ENCODE results near the gene MGA.
A peak's percentile ranks its signal among the peaks of the same experiment; 100 is the strongest.

The MGA gene

DNA sequence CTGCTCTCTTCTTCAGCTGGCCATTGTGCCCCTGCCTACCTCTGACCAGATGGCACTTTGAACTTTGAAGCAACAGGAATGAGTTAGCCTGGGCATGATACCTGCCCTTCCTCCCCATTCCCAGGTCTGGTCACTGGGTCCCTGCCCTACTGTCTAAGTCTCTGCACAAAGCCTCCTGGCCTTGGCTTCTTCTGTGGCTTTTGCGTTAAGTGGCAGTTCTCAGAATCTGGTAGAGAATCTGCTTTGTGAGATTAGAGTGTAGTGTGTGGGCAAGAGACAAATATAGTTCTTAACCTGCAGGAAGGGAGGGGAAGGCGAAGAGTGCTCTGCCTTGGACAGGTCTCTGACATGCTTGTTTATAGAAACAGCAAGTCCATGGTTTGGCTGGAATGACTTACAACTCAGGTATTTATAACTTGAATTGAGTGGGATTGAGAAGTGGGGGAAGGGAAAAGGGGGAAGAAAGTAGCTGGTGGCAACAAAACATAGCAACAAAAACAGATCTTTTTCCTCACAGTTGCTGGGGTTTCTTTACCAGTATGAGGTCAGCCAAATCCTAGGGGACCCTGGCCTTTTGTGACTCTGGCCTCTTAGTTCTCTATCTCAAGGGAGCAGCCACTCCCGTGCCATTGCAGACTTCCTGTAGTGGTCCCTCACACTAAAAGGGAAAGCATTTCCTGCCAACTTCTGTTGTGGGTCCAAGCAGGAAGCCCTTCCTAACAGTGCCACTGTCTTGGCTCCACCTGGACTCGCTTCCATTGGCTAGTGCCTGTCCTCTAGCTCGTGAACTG, 130.7 kb downstream of the MGA start:
- no peaks in the 10 kb centered on the region for H3K9me3 Mint-ChIP-seq
- peaks cover 25% of the 10 kb centered on the region for H3K4me1 Mint-ChIP-seq
- ATAC-seq (ENCODE audit: low read depth) (no peak), DNase-seq (ENCODE audit: low spot score in 2 of 2) (no peak)
- H3K4me3 Mint-ChIP-seq = no peak overlapping the region
- H3K27ac Mint-ChIP-seq = no peak overlapping the region
- no peaks in the 10 kb centered on the region for H3K27me3 Mint-ChIP-seq
- H3K36me3 Mint-ChIP-seq = peaks cover 2% of the 10 kb centered on the region

DNA sequence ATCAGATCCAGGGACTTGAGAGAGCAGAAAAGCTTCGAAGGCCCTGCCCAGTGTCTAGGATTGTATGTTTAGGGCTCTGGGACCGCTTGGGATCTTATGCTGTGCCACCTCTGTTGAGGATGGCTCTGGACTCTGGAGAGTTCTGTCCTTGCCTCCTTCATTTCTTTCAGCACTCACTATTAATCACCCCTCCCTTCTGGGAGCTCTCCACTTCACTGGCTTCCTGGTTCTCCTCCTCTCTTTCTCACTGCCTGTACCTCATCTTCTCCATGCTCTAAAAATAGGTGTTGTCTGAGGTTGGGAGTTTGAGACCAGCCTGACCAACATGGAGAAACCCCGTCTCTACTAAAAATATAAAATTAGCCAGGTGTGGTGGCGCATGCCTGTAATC, 131.3 kb downstream of the MGA start:
- H3K27me3 Mint-ChIP-seq = no peaks in the 10 kb centered on the region
- no peak for ATAC-seq (ENCODE audit: low read depth)
- H3K36me3 Mint-ChIP-seq = peaks cover 2% of the 10 kb centered on the region
- H3K4me1 Mint-ChIP-seq = peaks cover 25% of the 10 kb centered on the region
- no peak for DNase-seq (ENCODE audit: low spot score in 2 of 2)
- no peak overlapping the region for H3K4me3 Mint-ChIP-seq
- H3K9me3 Mint-ChIP-seq = no peaks in the 10 kb centered on the region
- H3K27ac Mint-ChIP-seq = no peak overlapping the region

DNA sequence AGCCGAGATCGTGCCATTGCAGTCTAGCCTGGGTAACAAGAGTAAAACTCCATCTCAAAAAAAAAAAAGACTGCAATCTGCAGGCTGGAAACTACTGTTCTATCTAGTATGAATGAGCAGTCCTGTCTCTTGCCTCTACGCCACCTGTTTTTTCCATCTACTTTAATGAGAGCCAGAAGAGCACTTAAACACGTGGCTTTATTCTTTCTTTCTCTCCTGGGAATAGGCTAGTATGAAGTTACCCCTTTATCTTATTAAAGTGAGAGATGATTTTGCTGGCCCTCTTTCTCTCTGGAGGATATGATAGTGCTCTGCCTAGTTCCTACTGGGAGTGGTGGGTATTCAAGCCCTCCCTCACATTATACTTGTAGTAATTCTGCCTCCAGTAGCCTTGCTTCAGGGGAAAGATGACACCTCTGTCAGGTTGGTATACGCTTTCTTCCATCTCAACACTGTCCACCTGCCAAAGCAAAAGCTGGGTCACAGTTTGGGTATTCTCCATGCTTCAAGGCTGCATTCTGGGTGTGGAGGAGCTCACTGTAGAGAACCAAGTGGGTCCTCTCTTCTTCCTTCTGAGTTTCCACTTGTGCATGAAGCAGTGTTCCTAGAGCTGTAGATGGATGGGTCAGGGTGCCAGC, 131.9 kb downstream of the MGA start:
- Mint-ChIP-seq H3K36me3 (peaks cover 2% of the 10 kb centered on the region), H3K4me1 (peaks cover 27% of the 10 kb centered on the region), H3K27me3 (no peaks in the 10 kb centered on the region), H3K4me3 (no peak overlapping the region), H3K27ac (no peak overlapping the region), H3K9me3 (no peaks in the 10 kb centered on the region)
- no peak for ATAC-seq (ENCODE audit: low read depth)
- DNase-seq (ENCODE audit: low spot score in 2 of 2) = no peak

DNA sequence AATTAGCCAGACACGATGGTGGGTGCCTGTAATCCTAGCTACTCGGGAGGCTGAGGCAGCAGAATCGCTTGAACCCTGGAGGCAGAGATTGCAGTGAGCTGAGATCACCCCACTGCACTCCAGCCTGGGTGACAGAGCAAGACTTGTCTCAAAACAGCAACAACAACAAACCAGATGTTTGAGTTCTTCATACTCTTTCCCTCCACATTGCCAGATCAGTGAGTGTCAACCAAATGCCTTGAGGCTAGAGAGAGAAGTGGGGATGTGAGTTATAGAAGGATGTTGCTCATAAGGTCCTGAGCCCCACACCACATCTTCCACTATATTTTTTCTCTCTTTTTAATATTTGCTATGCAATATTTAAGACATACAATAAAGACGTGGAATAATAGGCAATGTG, 133.9 kb downstream of the MGA start:
- ATAC-seq (ENCODE audit: low read depth) = no peak
- Mint-ChIP-seq H3K9me3 (no peaks in the 10 kb centered on the region), H3K4me1 (peaks cover 21% of the 10 kb centered on the region), H3K4me3 (no peak overlapping the region), H3K36me3 (peaks cover 2% of the 10 kb centered on the region), H3K27ac (no peak overlapping the region), H3K27me3 (no peaks in the 10 kb centered on the region)
- DNase-seq (ENCODE audit: low spot score in 2 of 2) = no peak

DNA sequence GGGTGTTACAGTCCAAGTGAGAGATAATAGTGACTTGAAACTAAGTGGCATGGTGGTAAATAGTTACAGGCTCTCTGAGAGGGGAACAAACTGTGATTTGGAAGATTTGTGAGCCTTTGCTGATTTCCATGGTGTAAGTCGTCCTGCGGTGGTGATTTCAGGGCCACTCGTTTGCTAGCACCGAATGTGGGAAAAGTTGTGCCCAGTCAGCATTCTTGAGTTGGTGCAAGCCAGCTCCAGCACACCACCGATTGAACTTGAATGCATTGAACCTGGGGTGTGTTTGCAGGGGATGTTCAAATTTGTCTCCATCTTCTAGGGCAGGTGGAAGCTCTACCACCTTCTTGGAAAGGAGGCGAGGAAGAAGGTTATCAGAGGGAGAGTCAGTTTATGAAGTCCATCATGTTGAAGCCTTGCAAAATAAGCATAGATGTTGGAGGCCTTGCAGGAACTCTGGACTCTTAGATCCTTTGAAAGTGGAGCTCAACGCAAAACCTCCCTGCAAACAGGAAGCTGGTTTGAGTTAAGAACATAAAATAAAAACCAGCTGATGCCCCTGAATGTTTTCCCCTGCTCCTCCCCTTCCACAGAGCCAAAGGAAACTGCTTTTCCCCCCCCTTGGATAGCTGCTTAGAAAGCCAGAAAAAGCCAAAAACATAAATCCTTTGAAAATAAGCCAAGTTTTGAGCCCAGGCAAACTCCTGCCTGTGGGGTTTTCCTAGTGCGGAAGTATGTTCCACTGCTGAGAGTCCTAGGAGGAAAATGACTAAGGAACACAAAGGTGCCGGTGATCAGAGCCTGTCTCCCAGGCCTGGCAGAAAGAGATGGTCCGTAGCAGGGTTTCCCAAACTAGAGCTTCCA, 136.0 kb downstream of the MGA start:
- H3K36me3 Mint-ChIP-seq = peaks cover 17% of the 10 kb centered on the region
- no peak for DNase-seq (ENCODE audit: low spot score in 2 of 2)
- H3K4me1 Mint-ChIP-seq = peaks cover 10% of the 10 kb centered on the region
- no peak for ATAC-seq (ENCODE audit: low read depth)
- no peak overlapping the region for H3K4me3 Mint-ChIP-seq
- no peaks in the 10 kb centered on the region for H3K9me3 Mint-ChIP-seq
- H3K27me3 Mint-ChIP-seq = no peaks in the 10 kb centered on the region
- no peak overlapping the region for H3K27ac Mint-ChIP-seq

DNA sequence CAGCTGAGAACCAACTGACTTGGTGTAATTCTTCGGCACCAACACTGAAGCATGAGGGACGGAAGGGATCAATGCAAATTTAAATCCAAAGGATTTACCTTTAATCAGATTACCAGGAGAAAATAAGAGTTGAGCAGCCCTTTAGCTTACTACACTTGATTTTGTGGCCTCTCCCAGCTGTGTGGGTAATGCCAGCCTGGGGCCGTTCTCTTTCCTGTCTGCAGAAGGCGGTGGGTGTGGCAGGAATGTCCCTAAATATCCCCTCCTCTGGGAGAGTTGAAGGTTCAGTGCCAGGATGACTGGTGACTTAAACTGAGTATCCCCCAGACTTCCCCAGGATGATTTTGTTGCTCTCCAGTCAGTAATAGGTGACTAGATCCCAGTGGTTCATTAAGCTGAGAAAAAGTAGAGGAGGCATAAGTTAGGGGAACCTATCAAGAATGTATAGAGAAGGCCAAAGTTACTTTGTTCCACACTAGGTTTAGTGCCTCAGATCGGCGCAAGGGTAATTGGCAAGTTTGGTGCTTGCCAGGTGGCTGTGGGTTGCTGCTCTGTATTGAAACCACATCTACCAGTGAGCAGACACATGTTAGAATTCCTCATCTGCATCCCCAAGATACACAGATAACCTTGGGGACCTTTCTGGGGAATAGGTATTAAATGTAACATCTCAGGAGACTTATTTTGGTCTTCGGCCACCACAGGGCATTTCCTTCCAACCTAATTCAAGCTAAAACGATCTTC, 137.2 kb downstream of the MGA start:
- no peaks in the 10 kb centered on the region for H3K9me3 Mint-ChIP-seq

DNA sequence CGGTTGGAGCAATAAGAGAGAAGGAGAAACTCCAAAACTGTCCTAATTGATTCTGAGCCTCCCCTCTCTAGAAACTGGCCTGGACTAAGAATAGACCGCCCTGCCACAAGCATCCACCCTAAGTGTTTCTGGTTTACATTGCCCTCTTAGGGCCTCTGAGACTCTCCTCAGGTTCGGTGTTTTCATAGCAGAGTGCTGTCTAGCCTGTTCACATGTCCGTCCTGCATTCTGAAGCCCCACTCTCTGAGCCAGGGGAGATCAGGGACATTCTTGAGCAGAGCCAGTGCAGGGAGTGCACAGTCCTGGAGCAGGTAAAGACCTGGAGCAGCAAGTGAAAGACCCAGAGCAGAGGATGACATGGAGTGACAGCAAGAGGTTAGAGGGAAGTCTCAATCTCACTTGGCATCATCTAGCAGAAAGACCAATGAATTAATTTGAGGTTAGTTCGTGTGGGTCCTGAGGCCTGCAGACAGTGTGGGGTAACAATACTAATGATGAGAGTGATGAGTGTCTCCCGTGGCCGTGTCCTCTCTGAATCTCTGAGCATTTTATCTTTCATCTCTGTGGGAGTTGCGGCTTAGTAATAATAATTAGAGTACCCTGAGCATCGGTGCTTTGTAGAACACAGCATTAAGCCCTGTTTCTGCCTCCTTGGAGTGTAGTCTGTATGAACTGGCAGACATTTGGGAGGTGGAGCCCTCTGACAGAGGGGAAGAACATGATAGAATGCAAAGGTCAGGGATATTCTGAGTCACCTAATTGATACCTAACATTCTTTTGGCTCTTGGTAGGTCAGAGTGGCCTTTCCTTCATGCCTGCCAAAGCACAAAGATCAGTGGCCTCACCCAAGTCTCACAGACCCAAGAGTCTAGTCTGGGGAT, 138.6 kb downstream of the MGA start:
- DNase-seq (ENCODE audit: low spot score in 2 of 2) (no peak), ATAC-seq (ENCODE audit: low read depth) (no peak)
- Mint-ChIP-seq H3K9me3 (no peaks in the 10 kb centered on the region), H3K36me3 (peaks cover 17% of the 10 kb centered on the region), H3K4me1 (peaks cover 5% of the 10 kb centered on the region), H3K4me3 (no peak overlapping the region), H3K27ac (peak overlapping the region; percentile 75), H3K27me3 (no peaks in the 10 kb centered on the region)

More for the DNA sequence above, 137.2 kb downstream of the MGA start:
- H3K36me3 Mint-ChIP-seq = peaks cover 18% of the 10 kb centered on the region
- H3K4me1 Mint-ChIP-seq = peaks cover 5% of the 10 kb centered on the region
- H3K27ac Mint-ChIP-seq = no peak overlapping the region
- DNase-seq (ENCODE audit: low spot score in 2 of 2) = no peak
- no peak for ATAC-seq (ENCODE audit: low read depth)
- H3K27me3 Mint-ChIP-seq = no peaks in the 10 kb centered on the region
- H3K4me3 Mint-ChIP-seq = no peak overlapping the region

DNA sequence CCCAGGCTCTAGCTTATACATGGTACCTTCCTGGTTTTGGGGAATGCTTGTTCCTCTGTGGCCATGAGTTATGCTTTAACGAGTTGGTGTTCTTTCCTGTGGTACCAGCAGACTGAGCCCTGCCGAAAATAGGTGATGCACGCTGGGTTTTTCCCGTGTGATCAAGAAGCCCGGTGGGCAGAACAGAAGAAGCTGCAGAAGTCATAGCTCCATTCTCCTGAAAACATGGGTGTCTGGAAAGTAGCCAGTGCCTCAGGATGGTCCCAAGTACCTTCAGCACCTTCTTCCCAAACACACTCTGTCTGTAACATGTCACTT, 139.2 kb downstream of the MGA start:
- Mint-ChIP-seq H3K4me3 (no peak overlapping the region), H3K4me1 (peaks cover 5% of the 10 kb centered on the region), H3K9me3 (no peaks in the 10 kb centered on the region), H3K27me3 (no peaks in the 10 kb centered on the region), H3K36me3 (peaks cover 17% of the 10 kb centered on the region), H3K27ac (no peak overlapping the region)
- DNase-seq (ENCODE audit: low spot score in 2 of 2) = no peak
- ATAC-seq (ENCODE audit: low read depth) = no peak

DNA sequence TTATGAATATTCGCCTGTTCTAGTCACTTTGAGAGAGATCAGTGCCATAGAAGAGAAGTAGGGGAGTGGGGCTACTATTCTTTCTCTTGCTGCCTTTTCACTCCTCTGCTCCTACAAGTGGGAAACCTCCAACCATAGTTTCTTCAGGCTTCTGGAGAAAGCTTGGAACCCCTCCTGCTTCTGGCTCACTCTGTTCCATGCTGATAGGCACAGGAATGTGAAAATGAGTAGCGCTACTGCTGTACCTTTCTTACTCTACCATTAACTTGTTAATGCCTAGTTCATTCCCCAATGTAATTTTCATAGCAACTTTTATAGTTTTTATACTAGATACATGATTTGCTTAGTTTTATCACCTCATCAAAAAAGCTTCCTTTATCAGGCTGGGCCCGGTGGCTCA, 141.0 kb downstream of the MGA start:
- H3K4me3 Mint-ChIP-seq = no peak overlapping the region
- peaks cover 2% of the 10 kb centered on the region for H3K4me1 Mint-ChIP-seq
- no peak for ATAC-seq (ENCODE audit: low read depth)
- H3K27me3 Mint-ChIP-seq = no peaks in the 10 kb centered on the region
- H3K9me3 Mint-ChIP-seq = no peaks in the 10 kb centered on the region
- peaks cover 17% of the 10 kb centered on the region for H3K36me3 Mint-ChIP-seq
- no peak for DNase-seq (ENCODE audit: low spot score in 2 of 2)
- no peak overlapping the region for H3K27ac Mint-ChIP-seq

DNA sequence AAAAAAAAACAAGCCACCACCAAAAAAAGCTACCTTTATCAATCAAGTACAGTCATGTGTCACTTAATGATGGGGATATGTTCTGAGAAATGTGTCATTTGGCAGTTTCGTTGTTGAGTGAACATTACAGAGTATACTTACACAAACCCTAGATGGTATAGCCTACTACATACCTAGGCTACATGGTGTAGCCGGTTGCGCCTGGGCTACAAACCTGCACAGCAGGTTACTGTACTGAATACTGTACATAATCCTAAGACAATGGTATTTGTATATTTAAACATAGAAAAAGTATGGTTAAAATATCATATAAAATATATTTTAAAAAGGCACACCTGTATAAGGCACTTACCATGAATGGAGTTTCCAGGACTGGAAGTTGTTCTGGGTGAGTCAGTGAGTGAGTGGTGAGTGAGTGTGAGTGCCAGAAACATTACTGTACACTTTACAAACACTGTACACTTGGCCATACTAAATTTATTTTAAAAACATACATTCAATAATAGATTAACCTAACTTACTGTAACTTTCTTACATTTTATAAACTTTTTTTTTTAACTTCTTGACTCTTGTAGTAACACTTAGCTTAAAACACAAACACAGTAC, 141.7 kb downstream of the MGA start:
- Mint-ChIP-seq H3K9me3 (no peaks in the 10 kb centered on the region), H3K36me3 (peaks cover 17% of the 10 kb centered on the region), H3K27me3 (no peaks in the 10 kb centered on the region), H3K4me1 (peaks cover 2% of the 10 kb centered on the region), H3K4me3 (no peak overlapping the region), H3K27ac (no peak overlapping the region)
- DNase-seq (ENCODE audit: low spot score in 2 of 2) (no peak), ATAC-seq (ENCODE audit: low read depth) (no peak)

DNA sequence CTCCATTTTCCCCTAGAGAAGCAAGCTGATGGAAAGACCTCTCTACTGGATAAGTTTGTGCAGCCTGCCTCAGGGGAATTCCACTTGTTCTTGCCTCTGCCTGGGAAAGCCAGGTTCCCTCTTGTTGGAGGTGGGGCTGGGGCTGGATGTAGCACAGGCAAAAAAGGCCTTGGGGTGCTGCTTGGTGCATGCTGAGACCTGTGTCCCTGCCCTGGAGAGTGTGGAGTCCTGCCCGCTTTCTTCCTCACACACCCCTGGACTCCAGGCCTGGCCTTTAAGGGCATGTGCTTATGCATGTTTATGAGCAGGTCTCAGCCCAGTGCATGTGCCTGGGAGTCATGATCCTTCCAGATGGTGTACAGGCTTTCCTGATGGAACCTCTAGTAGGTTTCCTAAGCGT, 144.2 kb downstream of the MGA start:
- DNase-seq (ENCODE audit: low spot score in 2 of 2) (no peak), ATAC-seq (ENCODE audit: low read depth) (no peak)
- no peaks in the 10 kb centered on the region for H3K27me3 Mint-ChIP-seq
- H3K36me3 Mint-ChIP-seq = peaks cover 17% of the 10 kb centered on the region
- H3K27ac Mint-ChIP-seq = no peak overlapping the region
- no peak overlapping the region for H3K4me3 Mint-ChIP-seq
- H3K4me1 Mint-ChIP-seq = no peaks in the 10 kb centered on the region
- H3K9me3 Mint-ChIP-seq = no peaks in the 10 kb centered on the region

DNA sequence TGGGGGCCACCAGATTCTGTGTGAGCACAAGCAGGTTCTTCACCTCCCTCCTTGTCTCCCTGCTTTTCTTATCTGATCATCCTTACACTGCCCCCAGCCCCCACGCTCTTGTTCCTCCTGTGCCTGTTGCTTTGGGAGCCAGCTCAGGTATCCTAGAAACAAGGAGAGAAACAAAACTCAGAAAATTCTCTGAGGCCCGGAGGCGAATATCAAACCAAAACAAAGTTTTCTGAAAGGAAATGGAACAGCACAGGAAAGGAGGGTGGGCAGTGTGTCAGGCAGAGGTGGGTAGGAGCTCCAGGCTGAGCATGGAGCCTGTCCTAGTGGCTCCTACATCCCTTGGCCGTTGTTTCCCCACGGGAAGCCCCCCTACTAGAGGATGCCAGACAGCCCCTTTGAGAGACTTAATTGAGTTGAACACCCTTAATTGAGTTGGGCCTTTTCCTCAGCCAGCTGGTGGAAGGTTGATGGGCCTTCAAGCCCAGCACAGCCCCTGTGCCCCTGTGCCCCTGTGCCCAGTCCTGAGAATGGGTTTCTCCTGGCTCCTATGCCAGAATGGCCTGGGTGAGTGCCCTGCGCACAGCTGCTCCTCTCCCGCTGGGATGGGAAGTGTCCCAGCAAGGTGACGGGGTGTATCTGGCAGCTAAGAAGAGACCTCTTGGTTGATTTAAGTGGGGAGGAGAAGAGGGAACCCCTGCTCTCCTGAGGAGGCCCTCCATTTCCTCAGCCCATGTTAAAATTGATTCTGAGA, 144.9 kb downstream of the MGA start:
- peaks cover 3% of the 10 kb centered on the region for H3K4me1 Mint-ChIP-seq
- no peak for ATAC-seq (ENCODE audit: low read depth)
- no peak overlapping the region for H3K4me3 Mint-ChIP-seq
- DNase-seq (ENCODE audit: low spot score in 2 of 2) = no peak
- H3K9me3 Mint-ChIP-seq = no peaks in the 10 kb centered on the region
- no peak overlapping the region for H3K27ac Mint-ChIP-seq
- peaks cover 13% of the 10 kb centered on the region for H3K36me3 Mint-ChIP-seq
- no peaks in the 10 kb centered on the region for H3K27me3 Mint-ChIP-seq
